ENCODE data around the gene ITFG1. TPM values are rescaled to one million over a fixed set of nuclear protein-coding genes. Genes with fewer than 3 reads are reported as not detected.
A peak's percentile ranks its signal among the peaks of the same experiment; 100 is the strongest.

The ITFG1 gene
- total RNA-seq, 1 donor from 2014 or later = 56.7 TPM

DNA sequence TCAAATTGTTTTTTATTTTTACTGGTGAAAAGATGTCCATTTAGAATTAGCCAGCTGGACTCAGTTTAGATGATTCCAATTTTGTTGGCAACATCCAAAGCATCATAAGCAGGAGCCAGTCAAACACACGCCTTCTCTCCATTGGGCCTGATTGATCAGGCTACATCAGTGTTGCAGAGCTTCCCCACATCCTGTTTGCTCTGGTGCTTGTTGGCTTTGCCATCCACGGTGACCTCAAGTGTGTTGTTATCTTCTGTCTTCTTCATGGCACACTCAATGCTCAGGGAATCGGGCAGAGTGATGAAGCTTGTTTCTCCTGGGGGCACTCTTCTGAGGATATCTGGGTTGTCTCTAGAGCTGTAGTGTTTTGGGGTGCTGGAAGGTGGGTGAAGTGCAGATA lies 310.8 kb downstream of the ITFG1 start:
- Histone ChIP-seq H3K27me3 (no peaks in the 10 kb centered on the region), H3K36me3 (peaks cover 7 to 14% of the 10 kb centered on the region in 2 donors), H3K4me1 (no peaks in the 10 kb centered on the region), H3K9me3 (no peaks in the 10 kb centered on the region), H3K27ac (no peak overlapping the region), H3K4me3 (no peak overlapping the region)
- intact Hi-C loops (cut with DNase I) = no loop called here
- DNase-seq (ENCODE audit: low spot score in 2 of 2) = no peak
- TF ChIP-seq, protein P1, sequence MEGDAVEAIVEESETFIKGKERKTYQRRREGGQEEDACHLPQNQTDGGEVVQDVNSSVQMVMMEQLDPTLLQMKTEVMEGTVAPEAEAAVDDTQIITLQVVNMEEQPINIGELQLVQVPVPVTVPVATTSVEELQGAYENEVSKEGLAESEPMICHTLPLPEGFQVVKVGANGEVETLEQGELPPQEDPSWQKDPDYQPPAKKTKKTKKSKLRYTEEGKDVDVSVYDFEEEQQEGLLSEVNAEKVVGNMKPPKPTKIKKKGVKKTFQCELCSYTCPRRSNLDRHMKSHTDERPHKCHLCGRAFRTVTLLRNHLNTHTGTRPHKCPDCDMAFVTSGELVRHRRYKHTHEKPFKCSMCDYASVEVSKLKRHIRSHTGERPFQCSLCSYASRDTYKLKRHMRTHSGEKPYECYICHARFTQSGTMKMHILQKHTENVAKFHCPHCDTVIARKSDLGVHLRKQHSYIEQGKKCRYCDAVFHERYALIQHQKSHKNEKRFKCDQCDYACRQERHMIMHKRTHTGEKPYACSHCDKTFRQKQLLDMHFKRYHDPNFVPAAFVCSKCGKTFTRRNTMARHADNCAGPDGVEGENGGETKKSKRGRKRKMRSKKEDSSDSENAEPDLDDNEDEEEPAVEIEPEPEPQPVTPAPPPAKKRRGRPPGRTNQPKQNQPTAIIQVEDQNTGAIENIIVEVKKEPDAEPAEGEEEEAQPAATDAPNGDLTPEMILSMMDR (IDR thresholded peaks at IDR 0.05) = no peak

DNA sequence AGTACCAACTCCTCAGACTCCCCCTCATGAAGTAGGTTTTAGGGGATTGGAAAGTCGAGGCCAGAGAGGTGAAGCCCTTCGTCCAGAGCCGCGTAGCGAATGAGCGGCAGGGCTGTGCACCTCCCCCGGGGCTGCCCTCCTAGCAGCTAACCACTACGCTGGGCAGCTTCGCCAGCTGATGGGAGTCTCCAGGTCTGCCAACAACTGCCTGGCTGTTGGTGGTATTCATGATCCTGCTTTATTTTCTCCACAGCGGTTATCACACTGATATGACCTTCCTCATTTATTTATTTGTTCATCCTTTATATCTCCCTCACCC lies 316.3 kb downstream of the ITFG1 start:
- intact Hi-C loops (cut with DNase I) = loop anchor here (5.0 kb wide), 2 partner anchors 107 to 1478 kb away; no protein-coding TSS in a partner anchor
- no peak for DNase-seq (ENCODE audit: low spot score in 2 of 2)

DNA sequence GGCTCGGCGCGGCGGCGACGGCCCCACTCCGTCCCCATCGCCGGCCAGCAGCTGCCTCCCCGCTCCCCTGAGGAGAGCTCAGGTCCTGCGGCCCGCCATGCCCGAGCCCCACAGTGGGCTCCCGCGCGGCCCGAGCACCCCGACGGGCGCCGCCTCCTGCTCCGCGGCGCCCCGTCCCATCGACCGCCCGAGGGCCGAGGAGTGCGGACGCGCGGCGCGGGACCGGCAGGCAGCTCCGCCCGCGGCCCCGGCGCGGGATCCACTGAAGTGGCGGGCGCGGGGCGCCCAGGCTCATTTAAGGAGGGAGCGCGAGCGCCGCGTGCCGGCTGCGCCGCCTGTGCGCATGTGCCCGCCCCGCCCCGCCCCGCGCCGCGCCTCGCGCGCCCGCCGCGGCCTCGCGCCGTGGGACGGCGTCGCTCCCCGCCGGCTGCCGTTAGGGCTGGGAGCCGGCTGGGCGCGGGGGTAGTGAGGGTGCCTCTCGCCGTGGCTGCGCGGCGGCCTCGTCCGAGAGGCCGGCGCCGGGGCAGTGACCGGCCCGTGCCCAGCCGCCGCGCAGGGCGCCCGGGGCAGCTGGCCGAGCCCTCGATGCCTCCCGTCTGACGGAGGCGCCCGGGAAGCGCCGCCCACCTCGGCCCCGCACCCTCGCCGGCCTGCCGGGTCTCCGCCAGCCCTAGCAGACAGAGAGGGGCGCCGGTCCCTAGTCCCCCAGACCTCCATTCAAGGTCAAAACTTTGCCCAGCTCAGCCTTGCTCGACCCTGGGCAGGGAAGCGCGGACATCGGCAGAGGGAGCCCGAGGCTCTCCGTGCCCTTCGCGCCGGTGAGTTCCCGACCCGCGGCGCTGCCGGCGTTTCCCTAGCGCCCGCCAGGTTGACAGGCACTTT lies 316.9 kb downstream of the ITFG1 start, which contains the start of gene NETO2:
Gene NETO2, minus strand, starts transcription at position 269 of the 882 bp plus-strand sequence. CDS start 333 bp downstream, outside the sequence.
- intact Hi-C loops (cut with DNase I) = loop anchor here (5.0 kb wide), 2 partner anchors 107 to 1478 kb away; no protein-coding TSS in a partner anchor
- no peaks in the 10 kb centered on the region for H3K9me3 ChIP-seq
- DNase-seq (ENCODE audit: low spot score in 2 of 2) = peak in 1 of 2 donors; percentile 64
- TF ChIP-seq, protein P1 (IDR thresholded peaks at IDR 0.05) = peak in 2 of 3 experiments; percentile 23 to 54
- no peaks in the 10 kb centered on the region for H3K36me3 ChIP-seq
- H3K27me3 ChIP-seq = no peaks in the 10 kb centered on the region
- H3K27ac ChIP-seq = no peak within 1 kb of the TSS
- peaks cover 9% of the 10 kb centered on the region in 2 donors for H3K4me1 ChIP-seq
- H3K4me3 ChIP-seq = peak within 1 kb of the TSS; percentile 44 to 77

More for the DNA sequence above, 316.3 kb downstream of the ITFG1 start:
- Histone ChIP-seq H3K27me3 (no peaks in the 10 kb centered on the region), H3K4me1 (peaks cover 9% of the 10 kb centered on the region in 2 donors), H3K4me3 (peak overlapping the region; percentile 44 to 77), H3K36me3 (no peaks in the 10 kb centered on the region), H3K9me3 (no peaks in the 10 kb centered on the region), H3K27ac (no peak overlapping the region)
- TF ChIP-seq, protein P1 (IDR thresholded peaks at IDR 0.05) = no peak

DNA sequence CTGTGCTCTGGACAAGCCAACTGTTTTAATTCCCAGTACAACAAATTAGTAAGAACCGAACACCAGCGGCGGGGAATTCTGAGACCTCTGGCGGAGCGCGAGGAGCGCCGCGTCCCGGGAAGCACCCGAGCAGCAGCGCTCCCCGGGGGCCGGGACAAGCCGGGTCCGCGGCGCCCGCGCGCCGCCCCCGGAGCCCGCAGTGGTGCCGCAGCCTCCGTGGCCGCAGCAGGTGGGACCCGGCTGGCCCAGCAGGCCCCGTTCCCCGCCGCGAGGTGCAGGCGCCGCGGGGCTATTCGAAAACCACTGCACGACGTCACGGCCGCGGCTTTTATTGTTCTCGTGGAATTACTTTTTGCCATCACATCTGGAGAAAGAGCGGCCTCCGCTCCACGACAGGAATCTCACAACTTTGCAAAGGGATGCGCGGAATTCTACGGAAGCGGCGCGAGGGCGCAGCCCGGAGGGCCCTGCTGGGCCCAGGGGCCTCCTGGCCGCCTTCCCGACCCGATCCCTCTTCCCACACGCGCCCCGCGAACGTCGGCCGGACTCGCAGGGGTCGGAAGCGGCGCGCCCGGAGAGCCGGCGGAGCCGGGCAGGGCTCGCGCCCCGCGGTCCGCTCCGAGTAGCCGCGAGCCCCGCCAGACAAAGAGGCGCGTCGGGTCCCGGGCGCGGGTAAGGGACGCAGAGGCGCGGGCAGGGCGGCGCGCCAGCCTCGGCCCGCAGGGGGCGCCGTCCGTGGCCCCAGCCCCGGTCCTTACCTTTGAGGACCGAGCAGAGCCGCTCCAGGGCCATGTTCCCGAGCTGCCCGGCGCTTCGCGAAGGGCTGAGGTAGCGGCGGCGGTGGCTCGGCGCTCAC lies 317.8 kb downstream of the ITFG1 start:
- TF ChIP-seq, protein P1 (IDR thresholded peaks at IDR 0.05) = peak in 1 of 3 experiments; percentile 26
- peak in 1 of 2 donors; percentile 67 for DNase-seq (ENCODE audit: low spot score in 2 of 2)
- Histone ChIP-seq H3K9me3 (no peaks in the 10 kb centered on the region), H3K27me3 (no peaks in the 10 kb centered on the region), H3K4me1 (peaks cover 9% of the 10 kb centered on the region in 2 donors), H3K27ac (no peak overlapping the region), H3K4me3 (peak overlapping the region; percentile 44 to 77), H3K36me3 (no peaks in the 10 kb centered on the region)
- intact Hi-C loops (cut with DNase I) = loop anchor here (5.0 kb wide), 2 partner anchors 106 to 1479 kb away; no protein-coding TSS in a partner anchor

DNA sequence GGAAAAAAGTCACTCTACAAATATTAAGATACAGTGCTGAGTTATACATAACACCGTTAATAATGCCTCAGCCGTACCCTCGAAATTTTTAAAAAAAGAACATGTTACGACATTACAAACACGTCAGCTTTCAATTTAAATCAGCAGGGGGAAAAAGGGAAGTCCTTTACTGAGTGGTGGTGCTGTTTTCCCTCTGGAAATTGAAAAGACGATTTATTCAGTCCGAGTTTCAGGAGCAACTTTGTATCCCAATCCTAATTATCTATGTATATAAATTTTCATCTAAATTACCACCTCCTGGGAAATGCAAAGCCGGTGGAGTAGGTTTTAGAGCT lies 318.4 kb downstream of the ITFG1 start:
- H3K4me1 ChIP-seq = peaks cover 9% of the 10 kb centered on the region in 2 donors
- peak overlapping the region; percentile 44 to 77 for H3K4me3 ChIP-seq
- no peaks in the 10 kb centered on the region for H3K9me3 ChIP-seq
- TF ChIP-seq, protein P1 (IDR thresholded peaks at IDR 0.05) = no peak
- H3K27me3 ChIP-seq = no peaks in the 10 kb centered on the region
- no peaks in the 10 kb centered on the region for H3K36me3 ChIP-seq
- intact Hi-C loops (cut with DNase I) = loop anchor here (5.0 kb wide), 2 partner anchors 105 to 1480 kb away; no protein-coding TSS in a partner anchor
- H3K27ac ChIP-seq = no peak overlapping the region
- no peak for DNase-seq (ENCODE audit: low spot score in 2 of 2)

All from ascending aorta (tissue), 2 donors.